K562 (cell line): ENCODE measurements around the gene MKRN1. TPM values are rescaled to one million over a fixed set of nuclear protein-coding genes. Genes with fewer than 3 reads are reported as not detected.

ENCODE experiments used
- AFF1 ChIP-seq, 2 experiments: fragments of 450-650 bp; IDR thresholded peaks; 2 replicates each; pipeline ENCODE4 v1.6.1; 2018; ENCODE audit warnings: mild to moderate bottlenecking in 2 of 2, low read depth in 1 of 2; ENCODE audit not compliant: partially characterized antibody in 2 of 2
- ARHGAP35 ChIP-seq: fragments of 450-650 bp; IDR thresholded peaks from 2 replicates; pipeline ENCODE4 v1.6.1; 2018; ENCODE audit not compliant: partially characterized antibody
- BACH1 ChIP-seq: fragments of 200-800 bp; sonication (Bioruptor generic); IDR thresholded peaks from 2 replicates; pipeline ENCODE4 v1.6.1; 2016; ENCODE audit warnings: missing genetic modification characterization, missing compliant biosample characterization
- ELF1 ChIP-seq: fragments of 200-800 bp; sonication (Bioruptor generic); IDR thresholded peaks from 2 replicates; pipeline ENCODE4 v1.6.1; 2016; ENCODE audit warnings: missing genetic modification characterization, missing compliant biosample characterization
- ETV5 ChIP-seq: sonication (generic); formaldehyde crosslinking; IDR thresholded peaks from 2 replicates; pipeline ENCODE4 v1.4.0; 2020; ENCODE audit warnings: low read depth, mild to moderate bottlenecking, missing genetic modification reagents
- FUS ChIP-seq: fragments of 200-400 bp; formaldehyde crosslinking; optimal IDR thresholded peaks from 2 replicates; pipeline ENCODE3; 2017; ENCODE audit warnings: low read depth, low read length
- GABPA ChIP-seq: fragments of 200-800 bp; sonication (Bioruptor generic); conservative IDR thresholded peaks from 2 replicates; pipeline ENCODE4 v1.6.1; 2016; ENCODE audit warnings: low read depth, missing genetic modification characterization, missing compliant biosample characterization
- HLTF ChIP-seq: fragments of 450-650 bp; IDR thresholded peaks from 2 replicates; pipeline ENCODE4 v1.6.1; 2016
- KDM2B ChIP-seq: fragments of 250-450 bp; sonication (Bioruptor Pico); IDR thresholded peaks from 2 replicates; pipeline ENCODE4 v1.8.0; 2021; ENCODE audit warnings: mild to moderate bottlenecking, moderate library complexity
- KLF10 ChIP-seq: fragments of 250-450 bp; sonication (Bioruptor Pico); IDR thresholded peaks from 2 replicates; pipeline ENCODE4 v1.6.1; 2021; ENCODE audit warnings: matching md5 sums
- MLLT1 ChIP-seq, 2 experiments: fragments of 450-650 bp; IDR thresholded peaks; 2 replicates each; pipeline ENCODE4 v1.6.1; 2016
- PHB2 ChIP-seq: fragments of 450-650 bp; IDR thresholded peaks from 2 replicates; pipeline ENCODE4 v1.6.1; 2017; ENCODE audit warnings: low read depth
- RBM22 ChIP-seq: fragments of 200-400 bp; formaldehyde crosslinking; IDR thresholded peaks from 2 replicates; pipeline ENCODE4 v1.6.1; 2018; ENCODE audit warnings: low read length, low read depth; ENCODE audit not compliant: poor library complexity, severe bottlenecking
- SMARCC2 ChIP-seq: fragments of 450-650 bp; IDR thresholded peaks from 2 replicates; pipeline ENCODE4 v1.6.1; 2017; ENCODE audit warnings: antibody characterized with exemption, moderate library complexity, mild to moderate bottlenecking, low read depth
- SREBF1 ChIP-seq: fragments of 150-350 bp; IDR thresholded peaks from 2 replicates; pipeline ENCODE4 v1.6.1; 2014; ENCODE audit warnings: antibody characterized with exemption, low read depth, low read length, borderline replicate concordance
- TFE3 ChIP-seq: fragments of 450-650 bp; formaldehyde crosslinking; IDR thresholded peaks from 2 replicates; pipeline ENCODE4 v1.4.0; 2020; ENCODE audit warnings: mild to moderate bottlenecking, mixed read lengths
- THRB ChIP-seq: fragments of 450-650 bp; formaldehyde crosslinking; conservative IDR thresholded peaks from 2 replicates; pipeline ENCODE4 v1.4.0; 2022; ENCODE audit warnings: mild to moderate bottlenecking, missing genetic modification characterization
- ZNF134 ChIP-seq: fragments of 250-450 bp; sonication (Bioruptor Pico); conservative IDR thresholded peaks from 2 replicates; pipeline ENCODE4 v1.4.0; 2020
- ZNF311 ChIP-seq: fragments of 250-450 bp; sonication (Bioruptor Pico); IDR thresholded peaks from 2 replicates; pipeline ENCODE4 v1.4.0; 2020; ENCODE audit warnings: mild to moderate bottlenecking, moderate library complexity
- ZSCAN32 ChIP-seq: fragments of 450-650 bp; formaldehyde crosslinking; IDR thresholded peaks from 2 replicates; pipeline ENCODE4 v1.4.0; 2020; ENCODE audit warnings: mild to moderate bottlenecking, moderate library complexity
- polyA plus RNA-seq, 8 experiments: library from polyadenylated mRNA; depleted of rRNA in 4 of 8; stranded (reverse) in 5 of 8; unstranded in 3 of 8; fragments of >200 nt; fragmentation: Nextera tagmentation in 2 of 8; fragmentation: Illumina TruSeq in 1 of 8; extraction: Ambion mirVana in 2 of 8; extraction: Trizol in 1 of 8; gene quantifications; 2 replicates each; pipeline versions ENCODE4 v1.2.1 to v1.2.3, GENCODE V29; 2011 to 2014; ENCODE audit warnings: inconsistent platforms in 1 of 8, missing spikeins in 1 of 8
- total RNA-seq, 7 experiments: library from RNA; depleted of rRNA in 6 of 7; stranded (reverse); fragments of >200 nt in 6 of 7; fragmentation: Illumina TruSeq in 2 of 7; extraction: Trizol in 2 of 7; gene quantifications; 2 replicates each; pipeline versions ENCODE4 v1.2.1 to v1.2.3, GENCODE V29; 2011 to 2021; ENCODE audit warnings: low replicate concordance in 1 of 7

The MKRN1 gene
- total and polyA plus RNA-seq, 9 of the 15 experiments (the other 6 are each of a cell fraction or from before 2014, with no cell fraction given): 30.5 to 90.3 (median 76.0) TPM

GRCh38 chr7:140478246-140479061 lies 851 bp downstream of the MKRN1 start (continued):
- TF ChIP-seq ETV5 (CRISPR knock-in tag): no peak
- TF ChIP-seq SMARCC2: 0 out of 2 replicates have a peak, but pooled peaks have one; percentile 35
- TF ChIP-seq ZNF134: no peak
- peak in 1 of 2 experiments; percentile 44 for TF ChIP-seq AFF1 (IDR thresholded peaks at IDR 0.05; ENCODE audit: low read depth in 1 of 2, partially characterized antibody in 2 of 2)
- no peak for TF ChIP-seq KLF10 (CRISPR knock-in tag)
- TF ChIP-seq TFE3 (CRISPR knock-in tag): no peak
- peak; percentile 82; the same call in 1 of the 2 replicates for TF ChIP-seq KDM2B (CRISPR knock-in tag)
- TF ChIP-seq ZSCAN32: no peak
- no peak for TF ChIP-seq RBM22
- TF ChIP-seq FUS: peak; percentile 77
- TF ChIP-seq ZNF311 (CRISPR knock-in tag): no peak
- no peak for TF ChIP-seq HLTF
- peak; percentile 22 to 38; a peak in 2 of 4 replicates for TF ChIP-seq MLLT1 (IDR thresholded peaks at IDR 0.05)
- TF ChIP-seq ARHGAP35: no peak
- no peak for TF ChIP-seq BACH1 (tag)
- no peak for TF ChIP-seq THRB (CRISPR knock-in tag)
- TF ChIP-seq GABPA: no peak
- no peak for TF ChIP-seq PHB2
- TF ChIP-seq ELF1 (tag): peak; percentile 55; the same call in 1 of the 2 replicates
- no peak for TF ChIP-seq SREBF1
